SK-N-SH (cell line): ENCODE measurements around the gene LIM2. TPM values are rescaled to one million over a fixed set of nuclear protein-coding genes. Genes with fewer than 3 reads are reported as not detected.

Experiments
- CTCF ChIA-PET: fragments of 300-600, 350-600 bp; formaldehyde crosslinking; extraction: SDS; loops from one replicate; lab custom pipeline; 2021; lab: Yijun Ruan, JAX
- POLR2A ChIA-PET: fragments of 350-600 bp; sonication (Branson Sonifier 250); formaldehyde crosslinking; extraction: SDS; loops from one replicate; lab custom pipeline; 2020; ENCODE audit warnings: antibody characterized with exemption, inconsistent platforms; lab: Yijun Ruan, JAX
- DNase-seq: peaks from one replicate; pipeline ENCODE4 v3.0.0; 2012
- H2AFZ ChIP-seq: fragments of 200-600 bp; sonication (generic); 2 replicates; pipeline ENCODE4 v1.8.1; 2016; ENCODE audit warnings: antibody characterized with exemption, mild to moderate bottlenecking, low read depth
- H3F3A ChIP-seq: fragments of 200-600 bp; sonication (generic); replicated peaks from 2 replicates; pipeline ENCODE3; 2016; ENCODE audit warnings: antibody characterized with exemption, mild to moderate bottlenecking; ENCODE audit not compliant: insufficient read depth
- H3K27ac ChIP-seq, 2 experiments: fragments of 200-500 bp in 1 of 2; fragments of 200-600 bp in 1 of 2; sonication (Bioruptor generic) in 1 of 2; sonication (generic), shearing (Covaris generic) in 1 of 2; 2 replicates each; pipeline versions ENCODE4 v1.5.1 to v1.6.1; 2014 to 2016; ENCODE audit warnings: low read depth in 2 of 2, inconsistent platforms in 1 of 2, low read length in 1 of 2, mild to moderate bottlenecking in 1 of 2, mixed read lengths in 1 of 2
- H3K27me3 ChIP-seq: fragments of 200-600 bp; sonication (generic), shearing (Covaris generic); 2 replicates; pipeline ENCODE4 v1.6.1; 2016; ENCODE audit warnings: mixed run types; ENCODE audit not compliant: insufficient read depth
- H3K36me3 ChIP-seq, 2 experiments: fragments of 200-500 bp in 1 of 2; fragments of 200-600 bp in 1 of 2; sonication (Bioruptor generic) in 1 of 2; sonication (generic) in 1 of 2; replicated peaks in 1 of 2; 2 replicates each; pipeline versions ENCODE3 to v1.5.1; 2014 to 2016; ENCODE audit warnings: low read length in 1 of 2, mild to moderate bottlenecking in 1 of 2; ENCODE audit not compliant: insufficient read depth in 2 of 2, control insufficient read depth in 1 of 2
- H3K4me1 ChIP-seq, 2 experiments: fragments of 200-500 bp in 1 of 2; fragments of 200-600 bp in 1 of 2; sonication (Bioruptor generic) in 1 of 2; sonication (generic), shearing (Covaris generic) in 1 of 2; 2 replicates each; pipeline versions ENCODE4 v1.5.1 to v1.6.1; 2014 to 2016; ENCODE audit warnings: low read depth in 1 of 2, low read length in 1 of 2, mixed run types in 1 of 2; ENCODE audit not compliant: insufficient read depth in 2 of 2, control insufficient read depth in 1 of 2
- H3K4me2 ChIP-seq: fragments of 200-600 bp; sonication (generic), shearing (Covaris generic); 2 replicates; pipeline ENCODE4 v1.6.1; 2017; ENCODE audit warnings: mixed run types
- H3K4me3 ChIP-seq, 2 experiments: fragments of 200-500 bp in 1 of 2; fragments of 200-600 bp in 1 of 2; sonication (Bioruptor generic) in 1 of 2; sonication (generic), shearing (Covaris generic) in 1 of 2; 2 replicates each; pipeline versions ENCODE4 v1.5.1 to v1.8.1; 2014 to 2016; ENCODE audit warnings: low read depth in 2 of 2, inconsistent platforms in 1 of 2, low read length in 1 of 2, mild to moderate bottlenecking in 1 of 2, mixed read lengths in 1 of 2, moderate library complexity in 1 of 2
- H3K79me2 ChIP-seq: fragments of 200-600 bp; sonication (generic); 2 replicates; pipeline ENCODE4 v1.8.1; 2017; ENCODE audit warnings: mild to moderate bottlenecking; ENCODE audit not compliant: insufficient read depth
- H3K9ac ChIP-seq: fragments of 200-600 bp; sonication (generic); 2 replicates; pipeline ENCODE4 v1.6.1; 2017; ENCODE audit warnings: mixed run types
- H3K9me2 ChIP-seq: fragments of 200-600 bp; sonication (generic); 2 replicates; pipeline ENCODE4 v1.6.1; 2017; ENCODE audit warnings: mixed run types
- H3K9me3 ChIP-seq: fragments of 200-600 bp; sonication (generic); 2 replicates; pipeline ENCODE4 v1.6.1; 2017; ENCODE audit warnings: mixed run types, mild to moderate bottlenecking, moderate library complexity
- H4K20me1 ChIP-seq: fragments of 200-600 bp; sonication (generic); 2 replicates; pipeline ENCODE4 v1.6.1; 2017; ENCODE audit warnings: mild to moderate bottlenecking, mixed run types; ENCODE audit not compliant: insufficient read depth
- CHD2 ChIP-seq: fragments of 150-350 bp; IDR thresholded peaks from 2 replicates; pipeline ENCODE4 v1.6.1; 2018; ENCODE audit warnings: low read length; ENCODE audit not compliant: partially characterized antibody
- ELF1 ChIP-seq: IDR thresholded peaks from 2 replicates; pipeline ENCODE4 v1.4.0; 2012
- EP300 ChIP-seq, 2 experiments: IDR thresholded peaks; 2 replicates each; pipeline versions ENCODE4 v1.4.0 to v1.6.1; 2012; ENCODE audit warnings: borderline replicate concordance in 1 of 2, low read depth in 1 of 2, low read length in 1 of 2
- FOXJ3 ChIP-seq: sonication (generic); formaldehyde crosslinking; IDR thresholded peaks from 2 replicates; pipeline ENCODE4 v1.5.1; 2020; ENCODE audit warnings: mild to moderate bottlenecking, missing genetic modification reagents
- FOXM1 ChIP-seq: IDR thresholded peaks from 2 replicates; pipeline ENCODE4 v1.4.0; 2012; ENCODE audit warnings: low read depth, mild to moderate bottlenecking
- GATA2 ChIP-seq: sonication (generic); formaldehyde crosslinking; IDR thresholded peaks from 2 replicates; pipeline ENCODE4 v1.5.0; 2020; ENCODE audit warnings: mild to moderate bottlenecking, missing genetic modification reagents
- MXI1 ChIP-seq: IDR thresholded peaks from 2 replicates; pipeline ENCODE4 v1.6.1; 2012; ENCODE audit warnings: mild to moderate bottlenecking, low read depth, low read length, improper control_type of control experiment
- NFIC ChIP-seq: IDR thresholded peaks from 2 replicates; pipeline ENCODE4 v1.4.0; 2012; ENCODE audit warnings: borderline replicate concordance
- NRF1 ChIP-seq: IDR thresholded peaks from 2 replicates; pipeline ENCODE4 v1.6.1; 2012; ENCODE audit warnings: low read depth, mild to moderate bottlenecking, low read length
- RCOR1 ChIP-seq: fragments of 150-350 bp; IDR thresholded peaks from 2 replicates; pipeline ENCODE4 v1.6.1; 2017; ENCODE audit warnings: antibody characterized with exemption, low read length
- RFX5 ChIP-seq: IDR thresholded peaks from 2 replicates; pipeline ENCODE4 v1.6.1; 2012; ENCODE audit warnings: mild to moderate bottlenecking, improper control_type of control experiment, low read length
- SIN3A ChIP-seq: IDR thresholded peaks from 2 replicates; pipeline ENCODE4 v1.6.1; 2012; ENCODE audit warnings: low read depth, mild to moderate bottlenecking, low read length, moderate library complexity, borderline replicate concordance
- TAF1 ChIP-seq: IDR thresholded peaks from 2 replicates; pipeline ENCODE4 v1.6.1; 2012; ENCODE audit warnings: low read depth, mild to moderate bottlenecking, low read length, moderate library complexity, borderline replicate concordance
- YY1 ChIP-seq: IDR thresholded peaks from 2 replicates; pipeline ENCODE4 v1.4.0; 2012; ENCODE audit warnings: low read depth, mild to moderate bottlenecking
- WGBS: methylation state at CpG from one replicate; pipeline ENCODE4 v1.1.6; 2017; ENCODE audit warnings: low lambda C conversion rate; 5-methylcytosine and 5-hydroxymethylcytosine counted together
- polyA plus RNA-seq, 3 experiments: library from polyadenylated mRNA; depleted of rRNA; stranded (reverse); fragments of >200 nt; gene quantifications; 2 replicates each; pipeline ENCODE4 v1.2.3, GENCODE V29; 2012
- TF ChIP-seq, protein P1 (sequence below): IDR thresholded peaks from 2 replicates; pipeline ENCODE4 v1.4.0; 2012; ENCODE audit warnings: low read depth
- TF ChIP-seq, protein P2 (sequence below): IDR thresholded peaks from 2 replicates; pipeline ENCODE4; 2012
- TF ChIP-seq, protein P3 (sequence below): fragments of 150-350 bp; IDR thresholded peaks from 2 replicates; pipeline ENCODE4 v1.6.1; 2016; ENCODE audit warnings: mild to moderate bottlenecking, low read depth, low read length
- TF ChIP-seq, protein P4 (sequence below): IDR thresholded peaks from 2 replicates; pipeline ENCODE4 v1.4.0; 2012; ENCODE audit warnings: low read depth, borderline replicate concordance
- TF ChIP-seq, protein P5 (sequence below): IDR thresholded peaks from 2 replicates; pipeline ENCODE4 v1.6.1; 2012; ENCODE audit warnings: mild to moderate bottlenecking, low read depth, low read length, moderate library complexity

LIM2 gene
- polyA plus RNA-seq, 1 of the 3 experiments (the other 2 are of a cell fraction) = not detected

DNA sequence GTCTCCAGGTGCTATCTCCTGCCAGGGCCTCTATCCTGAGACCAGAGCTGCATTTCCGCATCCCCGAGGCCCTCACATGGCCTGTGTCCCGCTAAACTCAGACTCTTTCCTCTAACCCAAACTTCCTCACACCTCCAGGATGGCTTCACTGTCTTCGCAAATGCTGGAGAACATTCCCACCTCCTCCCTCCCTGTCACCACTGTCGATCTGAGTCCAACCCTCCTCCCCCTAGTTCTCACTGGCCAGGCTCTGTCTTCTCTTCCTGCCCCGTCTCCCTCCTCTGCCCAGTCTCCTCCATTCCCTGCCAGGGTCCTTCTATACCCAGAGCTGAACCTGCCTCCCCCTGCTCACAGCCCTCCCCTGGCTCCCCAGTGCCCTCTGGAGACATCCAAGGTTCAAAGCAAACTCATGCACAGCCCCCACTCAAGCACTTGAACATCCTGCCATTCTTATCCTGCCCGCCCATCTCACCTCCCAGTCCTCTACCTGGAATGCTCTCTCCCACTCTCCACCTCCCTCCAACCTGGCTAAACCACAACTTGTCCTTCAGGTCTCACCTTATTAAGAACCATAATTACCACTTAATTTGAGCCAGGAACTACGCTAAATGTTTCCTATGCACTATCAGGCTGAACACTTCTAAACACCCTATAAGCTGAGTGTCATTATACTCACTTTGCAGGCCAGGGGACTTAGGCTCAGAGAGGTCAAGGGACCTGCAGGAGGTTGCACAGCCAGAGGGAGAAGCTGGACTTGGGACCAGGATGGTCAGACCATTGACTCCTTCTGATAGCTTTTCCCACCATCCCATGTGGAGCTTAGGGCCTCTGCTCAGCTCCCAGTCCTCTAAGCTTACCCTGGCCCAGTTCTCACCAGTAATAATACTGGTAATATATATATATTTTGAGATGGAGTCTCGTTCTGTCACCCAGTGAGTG is 44.9 kb downstream of the LIM2 start:
- POLR2A ChIA-PET = interaction anchor here (1.3 kb wide), 1 partner anchor 22 kb away, joined by 4 read pairs; no protein-coding TSS in a partner anchor

More for the DNA sequence above, 44.9 kb downstream of the LIM2 start:
- Histone ChIP-seq H4K20me1 (no peaks in the 10 kb centered on the region), H3K27ac (no peak overlapping the region), H3K9me3 (no peaks in the 10 kb centered on the region), H3K4me1 (peaks cover 0 to 8% of the 10 kb centered on the region in 2 experiments; a peak in 1 of 4 replicates), H3K4me2 (no peak overlapping the region), H3F3A (peaks cover 3% of the 10 kb centered on the region), H3K27me3 (no peaks in the 10 kb centered on the region), H3K9ac (no peak overlapping the region), H3K4me3 (no peak overlapping the region), H2AFZ (no peak overlapping the region), H3K36me3 (no peaks in the 10 kb centered on the region), H3K79me2 (no peaks in the 10 kb centered on the region), H3K9me2 (no peaks in the 10 kb centered on the region)
- TF ChIP-seq, protein P1, sequence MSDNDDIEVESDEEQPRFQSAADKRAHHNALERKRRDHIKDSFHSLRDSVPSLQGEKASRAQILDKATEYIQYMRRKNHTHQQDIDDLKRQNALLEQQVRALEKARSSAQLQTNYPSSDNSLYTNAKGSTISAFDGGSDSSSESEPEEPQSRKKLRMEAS = no peak
- TF ChIP-seq, protein P2, sequence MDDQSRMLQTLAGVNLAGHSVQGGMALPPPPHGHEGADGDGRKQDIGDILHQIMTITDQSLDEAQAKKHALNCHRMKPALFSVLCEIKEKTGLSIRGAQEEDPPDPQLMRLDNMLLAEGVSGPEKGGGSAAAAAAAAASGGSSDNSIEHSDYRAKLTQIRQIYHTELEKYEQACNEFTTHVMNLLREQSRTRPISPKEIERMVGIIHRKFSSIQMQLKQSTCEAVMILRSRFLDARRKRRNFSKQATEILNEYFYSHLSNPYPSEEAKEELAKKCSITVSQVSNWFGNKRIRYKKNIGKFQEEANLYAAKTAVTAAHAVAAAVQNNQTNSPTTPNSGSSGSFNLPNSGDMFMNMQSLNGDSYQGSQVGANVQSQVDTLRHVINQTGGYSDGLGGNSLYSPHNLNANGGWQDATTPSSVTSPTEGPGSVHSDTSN = no peak
- no peak for TF ChIP-seq GATA2
- no peak for TF ChIP-seq MXI1
- no peak for TF ChIP-seq NFIC
- TF ChIP-seq CHD2 = no peak
- TF ChIP-seq NRF1 = no peak
- no peak for TF ChIP-seq TAF1
- no peak for TF ChIP-seq EP300 (IDR thresholded peaks at IDR 0.05; ENCODE audit: borderline replicate concordance in 1 of 2, low read depth in 1 of 2, low read length in 1 of 2)
- TF ChIP-seq FOXJ3 (CRISPR knock-in tag) = no peak
- TF ChIP-seq SIN3A = no peak
- TF ChIP-seq, protein P3, sequence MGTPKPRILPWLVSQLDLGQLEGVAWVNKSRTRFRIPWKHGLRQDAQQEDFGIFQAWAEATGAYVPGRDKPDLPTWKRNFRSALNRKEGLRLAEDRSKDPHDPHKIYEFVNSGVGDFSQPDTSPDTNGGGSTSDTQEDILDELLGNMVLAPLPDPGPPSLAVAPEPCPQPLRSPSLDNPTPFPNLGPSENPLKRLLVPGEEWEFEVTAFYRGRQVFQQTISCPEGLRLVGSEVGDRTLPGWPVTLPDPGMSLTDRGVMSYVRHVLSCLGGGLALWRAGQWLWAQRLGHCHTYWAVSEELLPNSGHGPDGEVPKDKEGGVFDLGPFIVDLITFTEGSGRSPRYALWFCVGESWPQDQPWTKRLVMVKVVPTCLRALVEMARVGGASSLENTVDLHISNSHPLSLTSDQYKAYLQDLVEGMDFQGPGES = no peak
- no peak for TF ChIP-seq RFX5
- TF ChIP-seq ELF1 = no peak
- TF ChIP-seq YY1 = no peak
- TF ChIP-seq, protein P4, sequence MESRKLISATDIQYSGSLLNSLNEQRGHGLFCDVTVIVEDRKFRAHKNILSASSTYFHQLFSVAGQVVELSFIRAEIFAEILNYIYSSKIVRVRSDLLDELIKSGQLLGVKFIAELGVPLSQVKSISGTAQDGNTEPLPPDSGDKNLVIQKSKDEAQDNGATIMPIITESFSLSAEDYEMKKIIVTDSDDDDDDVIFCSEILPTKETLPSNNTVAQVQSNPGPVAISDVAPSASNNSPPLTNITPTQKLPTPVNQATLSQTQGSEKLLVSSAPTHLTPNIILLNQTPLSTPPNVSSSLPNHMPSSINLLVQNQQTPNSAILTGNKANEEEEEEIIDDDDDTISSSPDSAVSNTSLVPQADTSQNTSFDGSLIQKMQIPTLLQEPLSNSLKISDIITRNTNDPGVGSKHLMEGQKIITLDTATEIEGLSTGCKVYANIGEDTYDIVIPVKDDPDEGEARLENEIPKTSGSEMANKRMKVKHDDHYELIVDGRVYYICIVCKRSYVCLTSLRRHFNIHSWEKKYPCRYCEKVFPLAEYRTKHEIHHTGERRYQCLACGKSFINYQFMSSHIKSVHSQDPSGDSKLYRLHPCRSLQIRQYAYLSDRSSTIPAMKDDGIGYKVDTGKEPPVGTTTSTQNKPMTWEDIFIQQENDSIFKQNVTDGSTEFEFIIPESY = no peak
- TF ChIP-seq RCOR1 = no peak
- TF ChIP-seq FOXM1 = no peak
- TF ChIP-seq, protein P5, sequence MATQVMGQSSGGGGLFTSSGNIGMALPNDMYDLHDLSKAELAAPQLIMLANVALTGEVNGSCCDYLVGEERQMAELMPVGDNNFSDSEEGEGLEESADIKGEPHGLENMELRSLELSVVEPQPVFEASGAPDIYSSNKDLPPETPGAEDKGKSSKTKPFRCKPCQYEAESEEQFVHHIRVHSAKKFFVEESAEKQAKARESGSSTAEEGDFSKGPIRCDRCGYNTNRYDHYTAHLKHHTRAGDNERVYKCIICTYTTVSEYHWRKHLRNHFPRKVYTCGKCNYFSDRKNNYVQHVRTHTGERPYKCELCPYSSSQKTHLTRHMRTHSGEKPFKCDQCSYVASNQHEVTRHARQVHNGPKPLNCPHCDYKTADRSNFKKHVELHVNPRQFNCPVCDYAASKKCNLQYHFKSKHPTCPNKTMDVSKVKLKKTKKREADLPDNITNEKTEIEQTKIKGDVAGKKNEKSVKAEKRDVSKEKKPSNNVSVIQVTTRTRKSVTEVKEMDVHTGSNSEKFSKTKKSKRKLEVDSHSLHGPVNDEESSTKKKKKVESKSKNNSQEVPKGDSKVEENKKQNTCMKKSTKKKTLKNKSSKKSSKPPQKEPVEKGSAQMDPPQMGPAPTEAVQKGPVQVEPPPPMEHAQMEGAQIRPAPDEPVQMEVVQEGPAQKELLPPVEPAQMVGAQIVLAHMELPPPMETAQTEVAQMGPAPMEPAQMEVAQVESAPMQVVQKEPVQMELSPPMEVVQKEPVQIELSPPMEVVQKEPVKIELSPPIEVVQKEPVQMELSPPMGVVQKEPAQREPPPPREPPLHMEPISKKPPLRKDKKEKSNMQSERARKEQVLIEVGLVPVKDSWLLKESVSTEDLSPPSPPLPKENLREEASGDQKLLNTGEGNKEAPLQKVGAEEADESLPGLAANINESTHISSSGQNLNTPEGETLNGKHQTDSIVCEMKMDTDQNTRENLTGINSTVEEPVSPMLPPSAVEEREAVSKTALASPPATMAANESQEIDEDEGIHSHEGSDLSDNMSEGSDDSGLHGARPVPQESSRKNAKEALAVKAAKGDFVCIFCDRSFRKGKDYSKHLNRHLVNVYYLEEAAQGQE = no peak
- DNase-seq = no peak
- CTCF ChIA-PET = interaction anchor here (1.3 to 2.1 kb wide), 4 partner anchors 13 to 435 kb away, joined by 3 to 8 read pairs (median 4); no protein-coding TSS in a partner anchor
- 69% methylated on average over 8 of the region's 9 CpGs for WGBS
